HG03378 (cell line): ENCODE data around the gene ETHE1.
"Not testable (repeated sequence)": the region's sequence is repeated elsewhere in the genome, so short reads cannot be mapped to it uniquely, and the experiment has no call there.

Source experiments
- ATAC-seq: cut with Tn5 transposase; IDR thresholded peaks from one replicate; pipeline ENCODE4 v1.9.1; 2021; ENCODE audit warnings: mild to moderate bottlenecking, moderate library complexity; ENCODE audit not compliant: unreplicated experiment

ETHE1 gene

GRCh38 chr19:43524922-43525835 lies 1.8 kb downstream of the ETHE1 start:
- no peak for ATAC-seq

- ATAC-seq = not testable (repeated sequence)
Measured at GRCh38 chr19:43523696-43524095, 3.3 kb downstream of the ETHE1 start.

GRCh38 chr19:43522929-43523328 lies 4.1 kb downstream of the ETHE1 start:
- no peak for ATAC-seq

- no peak for ATAC-seq
Measured at GRCh38 chr19:43519436-43520088, 7.4 kb downstream of the ETHE1 start.

GRCh38 chr19:43518051-43518450 lies 8.9 kb downstream of the ETHE1 start:
- no peak for ATAC-seq

- not testable (repeated sequence) for ATAC-seq
Measured at GRCh38 chr19:43512399-43512798, 14.6 kb downstream of the ETHE1 start.

GRCh38 chr19:43511324-43511723 lies 15.7 kb downstream of the ETHE1 start:
- no peak for ATAC-seq

GRCh38 chr19:43510713-43511112 lies 16.3 kb downstream of the ETHE1 start:
- ATAC-seq = no peak

- ATAC-seq = no peak
Measured at GRCh38 chr19:43507880-43508279, 19.1 kb downstream of the ETHE1 start.

- no peak for ATAC-seq
Measured at GRCh38 chr19:43506629-43507028, 20.4 kb downstream of the ETHE1 start.

GRCh38 chr19:43505941-43506340 lies 21.1 kb downstream of the ETHE1 start:
- no peak for ATAC-seq

- ATAC-seq = no peak
Measured at GRCh38 chr19:43505186-43505456, 21.9 kb downstream of the ETHE1 start.

GRCh38 chr19:43504426-43505185 lies 22.4 kb downstream of the ETHE1 start, which contains the start of gene PHLDB3:
Gene PHLDB3, minus strand, starts transcription at chr19:43504746. Its CDS starts 628 bp downstream, at chr19:43504118.
- no peak for ATAC-seq

- peak; percentile 77 for ATAC-seq
Measured at GRCh38 chr19:43503501-43504425, 23.2 kb downstream of the ETHE1 start.

- ATAC-seq = no peak
Measured at GRCh38 chr19:43502419-43502976, 24.5 kb downstream of the ETHE1 start.

- ATAC-seq = no peak
Measured at GRCh38 chr19:43501661-43502418, 25.2 kb downstream of the ETHE1 start.

- no peak for ATAC-seq
Measured at GRCh38 chr19:43499042-43499441, 28.0 kb downstream of the ETHE1 start.

- no peak for ATAC-seq
Measured at GRCh38 chr19:43498233-43498842, 28.7 kb downstream of the ETHE1 start.

GRCh38 chr19:43496960-43497359 lies 30.0 kb downstream of the ETHE1 start:
- ATAC-seq = no peak
